ENCODE data around the gene NXPE4. TPM values are rescaled to one million over a fixed set of nuclear protein-coding genes. Genes with fewer than 3 reads are reported as not detected.

NXPE4 gene
- total RNA-seq, 1 experiment from 2014 or later = not detected

DNA sequence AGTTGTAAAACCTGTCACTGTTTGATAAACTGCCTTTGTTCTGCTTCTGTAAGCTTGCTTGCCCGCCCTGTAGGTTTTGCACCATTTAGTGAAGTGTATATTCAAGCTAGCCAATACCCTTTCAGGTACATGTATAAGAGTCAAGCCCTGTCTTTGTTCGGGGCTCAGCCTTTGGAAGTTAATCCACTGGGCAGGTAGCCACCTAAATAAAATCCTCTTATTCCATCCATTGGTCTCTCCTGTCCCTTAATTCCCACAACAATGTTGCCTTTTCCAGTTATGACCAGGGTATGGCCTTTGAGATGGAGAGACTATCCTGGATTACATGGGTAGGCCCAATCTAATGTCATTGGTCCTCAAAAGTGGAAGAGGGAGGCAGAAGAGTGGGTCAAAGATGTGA is 69.9 kb downstream of the NXPE4 start:
- Histone ChIP-seq H3K36me3 (ENCODE audit: control insufficient read depth, insufficient read depth, low read length) (no peaks in the 10 kb centered on the region), H3K27me3 (replicated peaks; ENCODE audit: control insufficient read depth, insufficient read depth, low read length) (no peaks in the 10 kb centered on the region), H3K9me3 (peaks cover 14% of the 10 kb centered on the region; the same call in 1 of the 2 replicates), H3K4me1 (no peaks in the 10 kb centered on the region), H3K4me3 (ENCODE audit: low read depth, low read length) (no peak overlapping the region)
- Mint-ChIP-seq H3K9me3 (ENCODE audit: unreplicated experiment) (peaks cover 28% of the 10 kb centered on the region), H3K27ac (ENCODE audit: unreplicated experiment) (no peak overlapping the region), H3K4me1 (ENCODE audit: low read depth, unreplicated experiment) (no peaks in the 10 kb centered on the region), H3K36me3 (ENCODE audit: insufficient read depth, unreplicated experiment) (no peaks in the 10 kb centered on the region), H3K27me3 (ENCODE audit: insufficient read depth, unreplicated experiment) (no peaks in the 10 kb centered on the region), H3K4me3 (ENCODE audit: unreplicated experiment) (no peak overlapping the region)
- intact Hi-C loops (cut with micrococcal nuclease; ENCODE audit: unreplicated experiment) = no loop called here
- BruUV-seq (replicated peaks) = no TSS peak
- DNase-seq = no peak
- ChIA-PET CTCF (no interaction called here), POLR2A (no interaction called here)
- TF ChIP-seq, protein P1, sequence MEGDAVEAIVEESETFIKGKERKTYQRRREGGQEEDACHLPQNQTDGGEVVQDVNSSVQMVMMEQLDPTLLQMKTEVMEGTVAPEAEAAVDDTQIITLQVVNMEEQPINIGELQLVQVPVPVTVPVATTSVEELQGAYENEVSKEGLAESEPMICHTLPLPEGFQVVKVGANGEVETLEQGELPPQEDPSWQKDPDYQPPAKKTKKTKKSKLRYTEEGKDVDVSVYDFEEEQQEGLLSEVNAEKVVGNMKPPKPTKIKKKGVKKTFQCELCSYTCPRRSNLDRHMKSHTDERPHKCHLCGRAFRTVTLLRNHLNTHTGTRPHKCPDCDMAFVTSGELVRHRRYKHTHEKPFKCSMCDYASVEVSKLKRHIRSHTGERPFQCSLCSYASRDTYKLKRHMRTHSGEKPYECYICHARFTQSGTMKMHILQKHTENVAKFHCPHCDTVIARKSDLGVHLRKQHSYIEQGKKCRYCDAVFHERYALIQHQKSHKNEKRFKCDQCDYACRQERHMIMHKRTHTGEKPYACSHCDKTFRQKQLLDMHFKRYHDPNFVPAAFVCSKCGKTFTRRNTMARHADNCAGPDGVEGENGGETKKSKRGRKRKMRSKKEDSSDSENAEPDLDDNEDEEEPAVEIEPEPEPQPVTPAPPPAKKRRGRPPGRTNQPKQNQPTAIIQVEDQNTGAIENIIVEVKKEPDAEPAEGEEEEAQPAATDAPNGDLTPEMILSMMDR (IDR thresholded peaks at IDR 0.05; ENCODE audit: insufficient read depth in 1 of 2, low read depth in 1 of 2, low read length in 1 of 2, severe bottlenecking in 1 of 2, unreplicated experiment in 1 of 2) = no peak

DNA sequence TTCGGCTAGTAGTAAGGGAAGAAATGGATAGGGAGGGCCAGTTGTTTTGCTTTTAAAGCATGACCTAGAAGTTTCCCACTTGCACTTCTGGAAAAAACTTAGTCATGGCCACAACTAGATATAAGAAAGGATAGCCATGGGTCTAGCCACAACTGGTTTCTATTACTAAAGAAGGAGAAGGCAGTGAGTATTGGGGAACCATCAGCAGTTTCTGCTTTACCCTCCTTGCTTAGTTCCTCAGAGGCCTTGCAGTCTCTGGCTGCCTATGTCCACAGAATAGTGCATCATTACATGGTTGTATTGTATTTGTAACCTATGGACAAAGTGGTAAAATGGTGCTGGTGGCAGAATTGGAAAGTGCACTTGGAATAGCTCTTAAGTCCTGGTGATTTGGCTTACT is 71.5 kb downstream of the NXPE4 start:
- TF ChIP-seq, protein P1 (IDR thresholded peaks at IDR 0.05; ENCODE audit: insufficient read depth in 1 of 2, low read depth in 1 of 2, low read length in 1 of 2, severe bottlenecking in 1 of 2, unreplicated experiment in 1 of 2) = no peak
- H3K36me3 Mint-ChIP-seq (ENCODE audit: insufficient read depth, unreplicated experiment) = no peaks in the 10 kb centered on the region
- Histone ChIP-seq H3K9me3 (peaks cover 14% of the 10 kb centered on the region; the same call in 1 of the 2 replicates), H3K27me3 (replicated peaks; ENCODE audit: control insufficient read depth, insufficient read depth, low read length) (no peaks in the 10 kb centered on the region), H3K4me3 (ENCODE audit: low read depth, low read length) (no peak overlapping the region), H3K36me3 (ENCODE audit: control insufficient read depth, insufficient read depth, low read length) (no peaks in the 10 kb centered on the region), H3K4me1 (no peaks in the 10 kb centered on the region)
- ChIA-PET CTCF (no interaction called here), POLR2A (no interaction called here)
- peaks cover 2% of the 10 kb centered on the region for H3K27me3 Mint-ChIP-seq (ENCODE audit: insufficient read depth, unreplicated experiment)
- BruUV-seq (replicated peaks) = no TSS peak
- peaks cover 25% of the 10 kb centered on the region for H3K9me3 Mint-ChIP-seq (ENCODE audit: unreplicated experiment)
- H3K4me1 Mint-ChIP-seq (ENCODE audit: low read depth, unreplicated experiment) = no peaks in the 10 kb centered on the region
- DNase-seq = no peak
- H3K4me3 Mint-ChIP-seq (ENCODE audit: unreplicated experiment) = no peak overlapping the region
- intact Hi-C loops (cut with micrococcal nuclease; ENCODE audit: unreplicated experiment) = no loop called here
- H3K27ac Mint-ChIP-seq (ENCODE audit: unreplicated experiment) = no peak overlapping the region

- H3K36me3 ChIP-seq (ENCODE audit: control insufficient read depth, insufficient read depth, low read length) = no peaks in the 10 kb centered on the region
- peaks cover 14% of the 10 kb centered on the region; the same call in 1 of the 2 replicates for H3K9me3 ChIP-seq
- intact Hi-C loops (cut with micrococcal nuclease; ENCODE audit: unreplicated experiment) = no loop called here
- no TSS peak for BruUV-seq (replicated peaks)
- Mint-ChIP-seq H3K27ac (ENCODE audit: unreplicated experiment) (no peak overlapping the region), H3K4me1 (ENCODE audit: low read depth, unreplicated experiment) (no peaks in the 10 kb centered on the region), H3K27me3 (ENCODE audit: insufficient read depth, unreplicated experiment) (peaks cover 2% of the 10 kb centered on the region), H3K9me3 (ENCODE audit: unreplicated experiment) (peaks cover 12% of the 10 kb centered on the region), H3K4me3 (ENCODE audit: unreplicated experiment) (no peak overlapping the region), H3K36me3 (ENCODE audit: insufficient read depth, unreplicated experiment) (no peaks in the 10 kb centered on the region)
- TF ChIP-seq, protein P1 (IDR thresholded peaks at IDR 0.05; ENCODE audit: insufficient read depth in 1 of 2, low read depth in 1 of 2, low read length in 1 of 2, severe bottlenecking in 1 of 2, unreplicated experiment in 1 of 2) = no peak
- CTCF ChIA-PET = no interaction called here
- H3K27me3 ChIP-seq (replicated peaks; ENCODE audit: control insufficient read depth, insufficient read depth, low read length) = no peaks in the 10 kb centered on the region
- DNase-seq = no peak
- no peak overlapping the region for H3K4me3 ChIP-seq (ENCODE audit: low read depth, low read length)
- no peaks in the 10 kb centered on the region for H3K4me1 ChIP-seq
- POLR2A ChIA-PET = no interaction called here
Measured at GRCh38 chr11:114522818-114523217, 72.8 kb downstream of the NXPE4 start.

Other genes with a start within 250 kb of the NXPE4 start
- gene C11orf71, start 195.3 kb downstream of the NXPE4 start, total RNA-seq (2022) = 9.5 and 9.8 TPM in 2 replicates
- 57.6 and 62.6 TPM in 2 replicates for gene RBM7, start 195.1 kb downstream of the NXPE4 start, total RNA-seq (2022)
- gene REXO2, start 156.3 kb downstream of the NXPE4 start, total RNA-seq (2022) = 221 and 241 TPM in 2 replicates
- not detected in 2 replicates for gene NXPE1, start 35.9 kb downstream of the NXPE4 start, total RNA-seq (2022)
- gene NXPE2, start 82.7 kb upstream of the NXPE4 start, total RNA-seq (2022) = not detected in 2 replicates

All from Caco-2 (cell line).